HuH-7.5 (cell line): Measurements from ENCODE around the gene TRAPPC6A.

Experiments
- DNase-seq: peaks from one replicate; pipeline ENCODE4 v3.0.0; 2011; ENCODE audit warnings: low spot score

The TRAPPC6A gene

DNA sequence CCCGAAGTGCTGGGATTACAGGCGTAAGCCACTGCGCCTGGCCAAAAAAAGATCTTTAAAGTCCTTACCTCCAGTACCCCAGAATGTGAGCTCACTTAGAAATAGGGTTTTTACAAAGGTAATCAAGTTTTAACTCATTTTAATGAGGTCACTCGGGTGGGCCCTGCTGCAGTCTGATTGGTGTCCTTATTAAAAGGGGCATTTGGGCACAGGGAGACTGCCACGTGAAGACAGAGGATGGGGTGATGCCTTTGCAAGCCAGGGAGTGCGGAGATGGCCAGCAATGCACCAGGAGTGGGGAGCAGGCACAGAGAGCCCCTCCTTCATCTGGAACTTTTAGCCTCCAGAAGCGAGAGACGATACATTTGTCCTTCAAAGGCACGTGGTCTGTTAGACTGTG lies 28.9 kb downstream of the TRAPPC6A start:
- no peak for DNase-seq

DNA sequence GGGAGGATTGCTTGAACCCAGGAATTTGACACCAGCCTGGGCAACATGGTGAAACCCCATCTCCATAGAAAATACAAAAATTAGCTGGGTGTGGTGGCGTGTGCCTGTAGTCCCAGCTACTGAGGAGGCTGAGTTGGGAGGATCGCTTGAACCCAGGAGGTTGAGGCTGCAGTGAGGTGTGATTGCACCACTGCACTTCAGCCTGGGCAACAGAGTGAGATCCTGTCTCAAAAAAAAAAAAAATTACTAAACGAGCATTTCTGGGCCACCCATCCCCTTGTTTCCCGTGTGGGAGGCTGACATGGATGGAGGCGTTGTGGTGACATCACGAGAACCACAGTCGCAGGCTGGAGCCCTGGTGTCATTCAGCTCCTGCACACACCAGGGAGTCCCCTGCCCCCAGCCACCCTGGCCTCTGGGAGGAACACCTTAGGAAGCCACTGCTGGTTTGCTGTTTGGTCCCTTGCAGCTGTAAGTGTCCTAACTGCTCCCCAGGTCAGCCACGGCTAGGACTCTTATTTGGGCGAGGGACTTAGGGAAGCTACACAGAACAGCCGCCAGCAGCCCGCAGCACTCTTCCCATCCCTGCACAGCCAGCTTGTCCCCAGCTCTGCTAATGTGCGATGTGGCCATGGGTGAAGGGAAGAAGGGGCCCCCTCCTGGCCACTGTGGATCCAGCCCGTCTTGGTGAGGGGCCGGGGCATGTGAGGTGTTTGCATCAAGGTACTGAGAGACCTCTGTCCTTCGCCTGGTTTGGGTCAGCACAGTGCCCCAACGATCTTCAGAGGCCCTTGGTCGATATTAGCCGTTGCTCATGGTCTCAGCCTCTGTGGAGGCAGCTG lies 30.0 kb downstream of the TRAPPC6A start:
- DNase-seq: peak; percentile 23

DNA sequence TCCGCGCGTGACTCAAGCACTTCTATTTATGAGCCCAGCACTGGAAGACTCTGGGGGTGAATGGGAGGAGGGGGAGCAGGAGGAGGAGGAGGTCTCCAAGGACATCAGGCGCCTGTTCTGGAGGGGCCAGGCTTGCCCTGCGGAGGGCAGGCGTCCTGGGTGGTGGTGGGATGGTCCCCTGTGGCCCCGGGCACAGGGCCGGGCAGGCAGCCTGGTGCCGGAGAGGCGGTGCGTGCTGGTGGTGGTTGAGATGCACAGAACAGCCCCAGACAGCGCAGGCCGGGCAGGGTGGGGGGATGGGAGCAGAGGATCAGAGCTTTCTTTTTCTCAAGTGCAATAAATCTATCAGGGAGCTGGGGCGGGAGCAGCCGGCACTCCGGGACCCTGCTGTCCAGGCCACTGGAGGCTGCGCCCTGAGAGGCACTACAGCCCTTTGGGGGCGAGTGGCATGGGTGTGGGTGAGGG lies 31.3 kb downstream of the TRAPPC6A start:
- no peak for DNase-seq

DNA sequence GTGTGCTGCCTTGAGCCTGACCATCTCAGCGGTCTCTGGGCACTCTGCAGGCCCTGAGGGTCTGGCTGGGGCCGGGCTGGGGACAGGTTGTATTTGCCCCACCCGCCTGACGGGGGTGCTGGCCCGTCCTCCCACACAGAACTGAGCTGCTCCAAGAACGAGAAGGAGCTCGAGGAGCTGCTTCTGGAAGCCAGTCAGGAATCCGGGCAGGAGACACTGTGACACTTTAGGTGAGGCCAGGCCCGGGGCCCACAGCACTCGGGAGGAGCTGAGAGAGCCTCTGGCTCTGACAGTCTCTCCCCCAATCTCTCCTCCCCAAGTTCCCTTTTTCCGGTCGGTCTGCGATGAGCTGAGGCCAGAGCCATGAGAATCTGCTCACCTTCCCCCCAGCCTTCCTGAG lies 31.8 kb downstream of the TRAPPC6A start:
- DNase-seq: peak; percentile 16

DNA sequence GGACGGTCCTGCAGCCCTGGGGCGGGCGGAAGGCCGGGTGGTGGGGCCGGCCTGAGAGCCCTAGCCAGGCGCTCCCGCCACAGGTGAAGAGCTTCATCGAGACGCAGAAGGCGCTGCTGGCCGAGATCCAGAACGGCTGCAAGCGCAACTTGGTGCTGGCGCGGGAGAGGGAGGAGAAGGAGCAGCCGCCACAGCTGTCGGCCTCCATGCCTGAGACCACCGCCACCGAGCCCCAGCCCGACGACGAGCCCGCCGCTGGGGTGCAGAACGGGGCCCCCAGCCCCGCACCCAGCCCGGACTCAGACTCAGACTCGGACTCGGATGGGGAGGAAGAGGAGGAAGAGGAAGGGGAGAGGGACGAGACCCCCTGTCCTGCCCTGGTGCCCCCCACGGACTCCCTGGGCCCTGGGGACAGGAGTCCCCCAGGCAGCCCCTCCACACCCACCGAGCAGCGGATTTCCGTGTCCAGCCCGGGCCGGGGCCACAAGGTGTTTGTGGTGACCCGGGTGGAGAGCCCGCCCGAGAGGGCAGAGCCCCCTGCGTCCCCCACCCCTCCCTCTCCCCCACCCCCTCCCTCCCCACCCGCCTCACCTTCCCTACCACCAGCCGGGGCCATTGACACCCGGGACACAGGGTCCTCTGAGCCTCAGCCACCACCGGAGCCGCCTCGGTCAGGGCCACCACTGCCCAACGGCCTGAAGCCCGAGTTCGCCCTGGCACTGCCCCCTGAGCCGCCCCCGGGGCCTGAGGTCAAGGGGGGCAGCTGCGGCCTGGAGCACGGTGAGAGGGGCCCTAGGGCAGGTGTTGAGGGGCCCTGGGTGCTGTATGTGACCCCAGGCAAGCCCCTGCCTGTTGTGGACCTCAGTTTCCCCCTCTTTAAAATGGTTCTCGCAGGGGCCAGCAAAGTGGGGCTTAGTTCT lies 32.5 kb downstream of the TRAPPC6A start:
- peak; percentile 26 for DNase-seq

DNA sequence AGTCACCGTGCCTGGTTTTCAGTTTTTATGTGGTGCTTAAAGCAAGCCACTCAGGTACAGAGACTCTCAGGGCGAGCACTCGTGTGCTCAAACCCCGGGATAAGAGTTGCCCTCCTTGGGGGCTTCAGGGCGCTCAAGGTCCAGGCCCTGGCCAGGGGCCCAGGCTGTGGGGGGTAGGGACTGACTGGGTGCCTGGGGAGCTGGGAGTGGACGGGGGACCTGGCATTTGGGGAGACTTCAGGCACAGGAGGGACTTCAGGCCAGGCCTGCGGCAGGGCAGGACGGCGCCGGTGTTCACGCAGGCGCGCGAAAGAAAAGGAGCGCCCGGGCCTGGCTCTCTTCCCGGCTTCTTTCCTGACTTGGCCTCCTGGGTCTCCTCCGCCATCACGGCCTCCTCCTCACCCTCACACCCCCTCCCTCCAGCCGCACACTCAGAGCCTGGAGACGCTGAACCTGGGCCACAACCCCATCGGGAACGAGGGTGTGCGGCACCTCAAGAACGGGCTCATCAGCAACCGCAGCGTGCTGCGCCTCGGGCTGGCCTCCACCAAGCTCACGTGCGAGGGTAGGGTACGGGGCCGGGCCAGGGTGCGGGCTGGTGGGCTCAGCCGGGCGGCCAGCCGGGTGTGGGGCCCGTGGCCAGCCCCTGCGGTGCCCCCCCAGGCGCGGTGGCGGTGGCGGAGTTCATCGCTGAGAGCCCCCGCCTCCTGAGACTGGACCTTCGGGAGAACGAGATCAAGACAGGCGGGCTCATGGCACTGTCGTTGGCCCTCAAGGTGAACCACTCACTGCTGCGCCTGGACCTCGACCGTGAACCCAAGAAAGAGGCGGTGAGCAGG lies 33.4 kb downstream of the TRAPPC6A start:
- DNase-seq: no peak

DNA sequence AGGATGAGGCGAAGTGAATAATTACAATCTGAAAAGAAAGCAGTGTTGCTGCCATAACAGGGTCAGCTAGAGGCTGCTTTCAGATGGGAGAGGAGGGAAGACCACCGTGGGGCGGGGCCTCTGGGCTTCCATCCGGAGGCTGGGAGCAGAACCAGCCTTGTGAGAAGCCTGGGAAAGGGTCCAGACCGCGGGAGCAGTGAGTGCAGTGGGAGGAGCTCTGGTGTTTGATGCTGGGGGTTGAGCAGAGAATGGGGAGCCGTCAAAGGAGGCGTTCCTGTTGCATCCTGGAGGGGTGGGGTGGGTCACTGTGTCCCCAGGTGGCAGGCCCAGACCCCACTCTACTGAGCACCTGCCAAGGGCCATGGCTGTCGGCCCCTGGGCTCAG lies 35.3 kb downstream of the TRAPPC6A start:
- no peak for DNase-seq

DNA sequence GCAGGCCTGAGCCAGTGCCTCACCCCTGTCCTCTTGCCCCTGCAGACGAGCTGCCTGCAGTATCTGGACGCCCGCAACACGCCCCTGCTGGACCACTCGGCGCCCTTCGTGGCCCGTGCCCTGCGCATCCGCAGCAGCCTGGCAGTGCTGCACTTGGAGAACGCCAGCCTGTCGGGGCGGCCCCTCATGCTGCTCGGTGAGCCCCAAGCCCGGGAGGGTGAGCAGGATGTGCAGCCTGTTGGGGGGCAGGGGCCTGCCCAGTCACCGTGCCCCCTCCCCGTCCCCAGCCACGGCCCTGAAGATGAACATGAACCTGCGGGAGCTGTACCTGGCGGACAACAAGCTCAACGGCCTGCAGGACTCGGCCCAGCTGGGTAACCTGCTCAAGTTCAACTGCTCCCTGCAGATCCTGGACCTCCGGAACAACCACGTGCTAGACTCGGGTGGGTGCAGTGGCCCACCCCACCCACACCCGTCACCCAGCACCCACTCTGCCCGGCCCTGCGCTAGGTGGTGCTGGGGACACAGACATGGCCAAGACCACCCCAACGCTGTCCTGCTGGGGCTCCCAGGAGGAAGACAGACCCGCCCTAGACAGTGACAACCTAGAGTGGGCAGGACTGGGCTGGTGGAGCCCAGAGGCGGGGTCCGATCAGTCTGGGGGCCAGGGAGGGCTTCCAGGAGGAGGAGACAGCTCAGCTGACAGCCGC lies 35.9 kb downstream of the TRAPPC6A start:
- no peak for DNase-seq

DNA sequence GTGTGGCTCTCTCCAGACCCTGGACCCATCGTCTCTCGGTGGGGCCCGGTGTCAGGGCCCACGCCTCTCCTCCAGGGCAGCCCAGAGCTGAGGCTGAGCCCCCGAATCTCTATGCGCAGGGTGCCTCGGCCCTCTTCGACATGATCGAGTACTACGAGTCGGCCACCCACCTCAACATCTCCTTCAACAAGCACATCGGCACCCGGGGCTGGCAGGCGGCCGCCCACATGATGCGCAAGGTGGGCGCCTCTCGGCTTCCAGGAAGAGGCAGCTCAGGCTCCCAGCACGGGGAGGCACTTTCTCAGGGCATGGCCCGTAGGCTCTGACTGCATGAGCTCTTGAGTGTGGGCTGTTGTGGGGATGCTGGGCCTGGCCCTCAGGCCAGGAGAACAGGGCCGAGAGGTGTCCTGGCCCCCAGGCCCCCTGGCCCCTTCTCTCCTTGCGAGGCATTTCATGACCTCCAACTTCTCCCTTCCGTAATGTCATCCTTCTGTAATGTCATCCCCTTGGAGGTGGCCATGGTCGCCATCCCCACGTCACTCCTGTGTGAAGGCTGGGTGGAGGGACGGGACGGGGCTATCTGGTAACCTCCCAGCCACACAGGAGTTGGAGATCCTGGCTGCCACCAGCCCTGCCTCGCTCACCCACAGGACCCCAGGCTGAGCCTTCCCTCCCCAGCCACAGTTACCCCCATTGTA lies 36.7 kb downstream of the TRAPPC6A start:
- DNase-seq: no peak

DNA sequence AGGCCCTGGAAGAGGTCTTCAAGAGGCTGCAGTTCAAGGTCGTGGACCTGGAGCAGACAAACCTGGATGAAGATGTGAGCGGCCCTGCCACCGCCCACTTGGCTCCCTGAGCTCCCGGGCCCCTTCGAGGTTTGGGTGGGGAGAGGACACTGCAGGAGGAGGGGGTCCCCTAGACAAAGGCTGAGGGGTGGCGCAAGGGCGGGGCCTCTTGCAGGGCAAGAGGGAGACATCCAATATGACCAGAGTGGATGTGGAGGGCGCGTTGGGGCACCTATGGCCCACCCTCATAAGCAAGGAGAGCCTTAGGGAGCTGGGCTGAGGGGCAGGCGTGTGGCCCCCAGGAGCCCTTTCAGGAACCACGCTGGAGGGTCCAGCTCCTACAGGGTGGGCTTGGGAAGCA lies 37.5 kb downstream of the TRAPPC6A start:
- DNase-seq: no peak

DNA sequence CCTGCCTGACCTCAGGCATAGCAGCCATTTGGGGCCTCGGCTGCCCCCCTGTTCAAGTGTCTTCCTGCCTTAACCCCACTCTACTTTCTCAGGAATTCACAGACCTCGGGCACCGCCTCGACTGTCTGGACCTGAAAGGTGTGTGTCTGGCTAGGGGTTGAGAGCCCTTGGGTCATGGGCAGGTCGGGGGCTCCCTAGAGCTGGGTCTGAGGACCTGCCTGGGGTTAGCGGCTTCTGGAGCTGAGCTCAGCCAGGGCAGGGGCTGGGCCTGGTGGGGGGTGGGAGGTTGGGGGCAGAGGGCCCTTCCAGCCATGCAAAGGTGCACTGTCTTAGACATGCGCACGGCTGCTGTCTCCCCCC lies 37.9 kb downstream of the TRAPPC6A start:
- no peak for DNase-seq

DNA sequence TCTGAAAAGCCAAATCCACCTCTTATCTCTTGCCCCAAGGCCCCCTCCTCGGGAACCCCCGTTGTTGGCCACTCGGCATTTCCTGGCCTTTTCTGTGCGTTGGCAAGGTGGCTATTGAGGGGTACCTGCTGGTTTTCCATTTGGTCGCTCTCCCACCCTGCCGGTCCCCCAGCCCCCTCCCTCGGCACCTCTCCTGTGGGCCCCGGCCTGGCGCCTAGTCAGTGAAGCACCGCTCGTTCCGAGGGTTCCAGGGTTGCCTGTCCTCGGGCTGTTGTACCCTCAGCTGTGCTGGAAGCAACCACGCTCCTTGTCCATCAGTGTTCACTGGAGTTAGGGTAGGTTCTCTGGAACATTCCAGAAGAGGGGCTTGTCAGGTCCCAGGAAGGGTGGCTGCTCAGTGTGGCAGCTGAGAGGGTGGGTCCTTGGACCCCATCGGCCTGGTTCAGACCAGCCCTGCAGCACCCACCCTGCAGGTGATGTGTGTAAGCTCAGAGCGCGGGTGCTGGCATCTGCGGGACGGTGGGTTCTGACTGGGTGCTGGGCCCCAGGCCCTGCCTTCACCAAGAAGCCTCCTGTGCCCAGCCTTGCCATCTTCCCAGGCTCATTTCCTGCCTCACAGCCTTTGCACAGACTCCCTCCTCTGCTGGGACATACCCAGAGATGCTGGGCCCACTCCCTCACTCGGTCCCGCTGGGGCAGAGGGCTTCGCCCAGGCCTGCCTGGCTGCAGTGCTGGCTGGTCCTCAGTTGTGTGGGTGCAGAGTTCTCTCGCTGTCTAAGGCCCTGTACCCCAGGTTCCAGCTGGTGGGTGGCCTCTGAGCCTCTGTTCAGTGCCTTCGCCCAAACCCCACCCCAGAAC lies 38.5 kb downstream of the TRAPPC6A start:
- no peak for DNase-seq

DNA sequence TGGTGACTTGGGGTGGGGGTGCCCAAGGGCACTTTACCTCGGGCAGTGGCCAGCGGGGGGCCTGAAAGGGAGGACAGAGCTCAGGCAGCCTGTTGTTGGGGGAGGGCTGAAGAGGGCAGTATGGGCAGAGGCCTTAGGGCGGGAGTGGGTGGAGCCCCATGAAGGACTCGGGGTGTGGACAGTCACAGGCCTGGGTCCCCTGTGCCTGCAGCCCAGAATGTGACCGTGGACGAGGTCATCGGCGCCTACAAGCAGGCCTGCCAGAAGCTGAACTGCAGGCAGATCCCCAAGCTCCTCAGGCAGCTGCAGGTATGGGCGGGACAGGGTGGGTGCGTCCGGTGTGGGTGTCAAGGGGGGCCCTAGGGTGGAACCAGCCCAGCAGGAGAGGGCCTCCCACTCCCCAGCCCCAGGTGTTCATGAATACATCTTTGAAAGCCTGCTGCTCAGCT lies 39.7 kb downstream of the TRAPPC6A start:
- DNase-seq: no peak

DNA sequence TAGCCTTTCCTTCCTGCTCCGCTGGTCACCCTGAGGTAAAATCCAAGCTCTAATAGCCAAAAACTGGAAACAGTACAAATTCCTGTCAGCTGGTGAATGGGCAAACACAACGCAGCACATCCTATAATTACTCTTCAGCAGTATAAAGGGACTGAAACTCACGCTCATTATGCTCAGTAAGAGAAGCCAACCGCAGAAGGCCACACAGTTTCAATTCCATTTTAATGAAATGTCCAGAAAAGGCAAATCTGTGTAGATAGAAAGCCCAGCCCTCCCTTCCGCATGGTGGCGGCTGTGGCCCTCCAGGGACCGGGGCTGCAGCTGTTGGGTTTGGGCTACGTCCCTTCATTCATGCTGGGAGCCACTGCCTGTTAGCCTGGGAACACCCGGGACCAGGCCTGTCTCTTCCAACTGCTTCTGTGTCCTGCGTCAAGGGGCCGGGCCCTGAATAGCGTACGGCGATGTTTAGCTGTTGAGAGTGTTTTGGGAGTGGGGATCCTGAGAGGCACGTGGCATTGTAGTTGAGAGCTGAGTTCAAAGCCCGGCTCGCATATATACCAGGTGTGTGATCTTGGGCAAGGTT lies 40.8 kb downstream of the TRAPPC6A start:
- no peak for DNase-seq

DNA sequence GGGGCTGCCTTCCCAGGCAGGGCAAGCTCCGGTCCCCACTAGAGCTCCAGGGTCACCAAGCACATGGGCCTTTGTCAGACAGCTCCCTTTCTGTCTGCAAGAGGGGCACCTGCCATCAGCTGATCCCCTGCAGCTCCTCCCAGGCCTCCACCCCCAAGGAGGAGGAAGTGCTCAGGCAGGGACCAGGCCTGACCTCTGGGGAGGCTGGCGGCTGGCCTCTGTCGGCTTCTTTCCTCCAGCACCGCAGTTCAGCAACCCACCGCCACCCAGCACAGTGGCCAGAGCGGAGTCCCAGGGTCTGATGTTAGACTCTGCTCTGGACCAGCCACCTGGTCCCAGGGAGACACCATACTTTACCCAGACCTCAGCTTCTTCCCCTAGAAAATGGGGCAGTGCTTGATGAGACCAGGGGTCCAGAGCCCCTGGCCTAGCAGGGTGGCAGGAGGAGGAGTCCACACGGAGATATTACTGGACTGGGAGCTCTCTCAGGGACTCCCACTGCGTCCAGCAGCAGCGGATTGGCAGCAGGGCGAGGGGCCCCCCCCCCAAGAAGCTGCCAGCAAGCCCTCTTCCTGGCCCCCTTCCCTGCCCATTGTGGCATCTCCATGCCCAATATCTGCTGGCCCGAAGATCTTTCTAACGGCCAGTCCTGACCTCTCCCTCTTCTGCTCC lies 41.4 kb downstream of the TRAPPC6A start:
- DNase-seq: no peak

DNA sequence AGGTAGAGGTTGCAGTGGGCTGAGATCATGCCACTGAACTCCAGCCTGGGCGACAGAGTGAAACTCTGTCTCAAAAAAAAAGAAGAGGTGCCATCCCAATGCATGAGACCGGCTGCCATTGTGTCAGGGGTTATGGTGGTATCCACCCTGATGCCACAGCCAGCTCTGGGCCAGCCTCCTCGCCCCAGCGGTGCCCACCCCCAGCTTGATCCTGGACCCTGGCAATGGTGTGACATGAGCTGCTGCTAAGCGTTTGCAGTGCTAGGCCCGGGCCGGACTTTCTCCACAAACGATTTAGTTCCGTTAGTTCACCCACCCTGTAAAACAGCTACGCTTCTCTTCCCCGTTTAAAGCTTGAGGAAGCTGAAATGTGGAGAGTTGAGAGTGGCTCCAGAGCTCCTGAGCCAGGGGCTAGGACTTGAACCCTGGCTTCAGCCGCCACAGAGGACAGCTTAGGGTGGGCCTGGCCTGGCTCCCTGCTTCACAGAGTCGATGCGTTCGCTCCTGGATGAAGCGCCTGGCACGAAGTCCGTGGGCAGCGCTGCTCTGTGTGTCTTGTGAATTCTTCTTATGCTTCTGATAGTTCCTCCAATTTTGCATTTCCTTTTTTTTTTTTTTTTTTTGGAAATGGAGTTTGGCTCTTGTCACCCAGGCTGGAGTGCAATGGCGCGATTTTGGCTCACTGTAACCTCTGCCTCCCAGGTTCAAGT lies 42.7 kb downstream of the TRAPPC6A start:
- DNase-seq: no peak

DNA sequence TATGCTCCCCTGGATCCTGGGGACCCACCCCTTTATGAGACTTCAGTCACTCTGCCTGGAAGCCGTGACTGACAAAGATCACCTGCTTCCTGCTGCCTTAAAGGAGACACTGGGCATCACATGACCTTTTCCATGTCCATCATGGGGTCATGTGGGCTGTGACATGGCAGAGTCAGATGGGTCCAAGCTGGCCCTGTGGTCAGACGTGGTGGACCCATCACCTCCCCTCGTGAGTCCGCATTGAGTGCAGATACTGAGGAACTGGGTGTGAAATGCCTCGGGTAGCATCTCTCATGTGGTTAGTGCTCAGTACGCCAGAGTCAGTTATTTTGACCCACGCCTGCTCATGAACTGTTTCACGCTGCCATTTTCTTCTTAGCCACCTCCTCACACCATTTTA lies 44.4 kb downstream of the TRAPPC6A start:
- no peak for DNase-seq

DNA sequence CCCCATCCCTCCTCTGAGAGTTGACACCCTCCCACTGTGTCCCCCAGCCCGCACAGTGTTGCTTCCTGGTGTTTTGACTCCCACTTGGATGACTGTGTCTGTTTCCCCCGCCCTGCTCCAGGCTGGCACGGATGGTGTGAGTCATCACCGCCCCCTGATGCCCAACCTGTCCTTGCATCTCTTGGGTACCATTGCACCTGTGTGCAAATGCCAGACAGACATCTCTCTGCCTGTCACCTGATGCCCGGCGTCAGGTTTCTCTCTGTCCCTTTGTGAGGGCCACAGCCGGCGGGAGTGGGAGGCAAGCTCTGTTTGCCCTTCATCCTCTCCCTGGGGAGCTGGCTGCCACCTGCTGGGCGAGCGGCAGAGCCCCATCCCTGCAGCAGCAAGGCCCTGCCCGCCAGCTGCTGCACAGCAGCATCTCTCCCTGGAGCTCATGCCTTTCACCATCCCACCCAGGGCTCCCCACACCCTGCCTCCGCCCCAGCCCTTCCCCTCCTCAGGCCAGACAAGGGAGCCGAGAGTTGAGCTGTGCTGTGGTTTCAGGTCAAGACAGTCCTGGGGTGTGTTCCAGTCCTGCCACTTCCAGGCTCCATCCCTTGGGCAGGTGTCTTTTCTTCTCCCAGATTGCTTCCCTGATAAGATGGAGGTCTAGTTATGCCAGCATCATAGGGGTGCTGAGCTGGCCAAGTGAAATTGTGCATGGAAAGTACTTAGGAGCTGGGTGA lies 47.0 kb downstream of the TRAPPC6A start:
- DNase-seq: peak; percentile 64
